Measurements from ENCODE around the gene CAMSAP2.

DNA sequence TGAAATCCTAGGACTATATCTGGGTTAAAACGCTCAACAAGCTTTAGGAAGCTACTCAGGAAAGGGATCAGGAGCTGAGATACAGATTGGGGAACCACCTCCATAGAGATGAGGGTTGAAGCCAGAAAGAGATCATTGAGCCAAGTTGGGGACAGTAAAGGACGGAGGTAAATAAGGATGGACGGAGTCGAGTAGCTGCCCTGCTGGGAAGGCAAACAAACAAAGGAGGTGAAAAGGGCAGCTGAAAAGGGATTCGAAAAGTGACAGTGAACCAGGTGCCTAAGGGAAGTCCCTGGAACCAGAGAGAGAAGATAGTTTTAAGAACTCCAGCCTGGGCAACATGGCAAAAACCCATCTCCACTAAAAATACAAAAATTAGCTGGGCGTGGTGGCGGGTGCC, 6.3 kb upstream of the CAMSAP2 start:
- TF ChIP-seq, protein P1, sequence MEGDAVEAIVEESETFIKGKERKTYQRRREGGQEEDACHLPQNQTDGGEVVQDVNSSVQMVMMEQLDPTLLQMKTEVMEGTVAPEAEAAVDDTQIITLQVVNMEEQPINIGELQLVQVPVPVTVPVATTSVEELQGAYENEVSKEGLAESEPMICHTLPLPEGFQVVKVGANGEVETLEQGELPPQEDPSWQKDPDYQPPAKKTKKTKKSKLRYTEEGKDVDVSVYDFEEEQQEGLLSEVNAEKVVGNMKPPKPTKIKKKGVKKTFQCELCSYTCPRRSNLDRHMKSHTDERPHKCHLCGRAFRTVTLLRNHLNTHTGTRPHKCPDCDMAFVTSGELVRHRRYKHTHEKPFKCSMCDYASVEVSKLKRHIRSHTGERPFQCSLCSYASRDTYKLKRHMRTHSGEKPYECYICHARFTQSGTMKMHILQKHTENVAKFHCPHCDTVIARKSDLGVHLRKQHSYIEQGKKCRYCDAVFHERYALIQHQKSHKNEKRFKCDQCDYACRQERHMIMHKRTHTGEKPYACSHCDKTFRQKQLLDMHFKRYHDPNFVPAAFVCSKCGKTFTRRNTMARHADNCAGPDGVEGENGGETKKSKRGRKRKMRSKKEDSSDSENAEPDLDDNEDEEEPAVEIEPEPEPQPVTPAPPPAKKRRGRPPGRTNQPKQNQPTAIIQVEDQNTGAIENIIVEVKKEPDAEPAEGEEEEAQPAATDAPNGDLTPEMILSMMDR (IDR thresholded peaks at IDR 0.05; ENCODE audit: low read length) = no peak
- TF ChIP-seq EZH2 (IDR thresholded peaks at IDR 0.05; ENCODE audit: borderline replicate concordance, low read length) = no peak
